ENCODE results near the gene ZNF497. TPM values are rescaled to one million over a fixed set of nuclear protein-coding genes. Genes with fewer than 3 reads are reported as not detected.

The ZNF497 gene
- total and polyA plus RNA-seq, 12 donors = 0.20 to 8.1 (median 1.6) TPM

- 66 to 75% (median 69%) methylated on average over 10 of the region's 10 CpGs for WGBS, 4 donors
- TF ChIP-seq POLR2A (IDR thresholded peaks at IDR 0.05) (no peak), CTCF (IDR thresholded peaks at IDR 0.05) (no peak)
- intact Hi-C loops (cut with DNase I) = no loop called here
These were observed 33.6 kb downstream of the ZNF497 start for GRCh38 chr19:58328999-58329398.

GRCh38 chr19:58326914-58327726 is 35.4 kb downstream of the ZNF497 start, which contains the start of gene ZSCAN22:
Gene ZSCAN22, plus strand, starts transcription at chr19:58326994. Its CDS starts 7,809 bp downstream, at chr19:58334803.
- WGBS, 4 donors = 0 to 1% (median 0%) methylated on average over 35 to 62 of the region's 62 CpGs
- H3K27me3 ChIP-seq = no peaks in the 10 kb centered on the region
- intact Hi-C loops (cut with DNase I) = no loop called here
- H3K4me3 ChIP-seq = peak within 1 kb of the TSS; percentile 40 to 89 (median 64)
- H3K27ac ChIP-seq = peak within 1 kb of the TSS; percentile 78 to 96 (median 90)
- H3K4me1 ChIP-seq (replicated peaks in 1 of 2) = peaks cover 0 to 23% of the 10 kb centered on the region in 2 donors
- TF ChIP-seq CTCF (IDR thresholded peaks at IDR 0.05) (no peak), POLR2A (IDR thresholded peaks at IDR 0.05) (peak; percentile 48 to 66)
- H3K9me3 ChIP-seq (replicated peaks in 1 of 3) = no peaks in the 10 kb centered on the region
- peaks cover 0 to 4% of the 10 kb centered on the region in 2 donors for H3K36me3 ChIP-seq (replicated peaks in 1 of 2)
- peak; percentile 96 to 99 (median 97) for DNase-seq

More at GRCh38 chr19:58328999-58329398, 33.6 kb downstream of the ZNF497 start:
- peaks cover 0 to 23% of the 10 kb centered on the region in 2 donors for H3K4me1 ChIP-seq (replicated peaks in 1 of 2)
- peaks cover 0 to 4% of the 10 kb centered on the region in 2 donors for H3K36me3 ChIP-seq (replicated peaks in 1 of 2)
- DNase-seq = no peak
- no peak overlapping the region for H3K4me3 ChIP-seq
- H3K27me3 ChIP-seq = no peaks in the 10 kb centered on the region
- no peak overlapping the region for H3K27ac ChIP-seq
- no peaks in the 10 kb centered on the region for H3K9me3 ChIP-seq (replicated peaks in 1 of 3)

GRCh38 chr19:58326501-58326913 is 36.0 kb downstream of the ZNF497 start:
- Histone ChIP-seq H3K36me3 (replicated peaks in 1 of 2) (peaks cover 0 to 4% of the 10 kb centered on the region in 2 donors), H3K4me1 (replicated peaks in 1 of 2) (peaks cover 0 to 23% of the 10 kb centered on the region in 2 donors), H3K27ac (peak overlapping the region in 4 of 5 donors; percentile 78 to 96 (median 88)), H3K9me3 (replicated peaks in 1 of 3) (no peaks in the 10 kb centered on the region), H3K4me3 (peak overlapping the region; percentile 40 to 89 (median 64)), H3K27me3 (no peaks in the 10 kb centered on the region)
- intact Hi-C loops (cut with DNase I) = no loop called here
- WGBS, 4 donors = 3 to 10% (median 6%) methylated on average over 7 to 9 of the region's 9 CpGs
- no peak for TF ChIP-seq CTCF (IDR thresholded peaks at IDR 0.05)
- TF ChIP-seq POLR2A (IDR thresholded peaks at IDR 0.05) = no peak
- no peak for DNase-seq

GRCh38 chr19:58325311-58326022 is 37.1 kb downstream of the ZNF497 start:
- intact Hi-C loops (cut with DNase I) = no loop called here
- no peak for TF ChIP-seq POLR2A (IDR thresholded peaks at IDR 0.05)
- TF ChIP-seq CTCF (IDR thresholded peaks at IDR 0.05) = no peak
- Histone ChIP-seq H3K4me3 (peak overlapping the region in 1 of 4 donors; percentile 64), H3K27ac (no peak overlapping the region), H3K4me1 (replicated peaks in 1 of 2) (peaks cover 0 to 23% of the 10 kb centered on the region in 2 donors), H3K9me3 (replicated peaks in 1 of 3) (no peaks in the 10 kb centered on the region), H3K27me3 (no peaks in the 10 kb centered on the region), H3K36me3 (replicated peaks in 1 of 2) (peaks cover 0 to 4% of the 10 kb centered on the region in 2 donors)
- 73 to 88% (median 83%) methylated on average over 6 of the region's 6 CpGs for WGBS, 4 donors
- DNase-seq = no peak

All from adrenal gland (tissue), 12 donors.